ENCODE measurements around the gene SSX1.
"Not testable (repeated sequence)": the region's sequence is repeated elsewhere in the genome, so short reads cannot be mapped to it uniquely, and the experiment has no call there.

SSX1 gene
- long read RNA-seq, result 0 reads

DNA sequence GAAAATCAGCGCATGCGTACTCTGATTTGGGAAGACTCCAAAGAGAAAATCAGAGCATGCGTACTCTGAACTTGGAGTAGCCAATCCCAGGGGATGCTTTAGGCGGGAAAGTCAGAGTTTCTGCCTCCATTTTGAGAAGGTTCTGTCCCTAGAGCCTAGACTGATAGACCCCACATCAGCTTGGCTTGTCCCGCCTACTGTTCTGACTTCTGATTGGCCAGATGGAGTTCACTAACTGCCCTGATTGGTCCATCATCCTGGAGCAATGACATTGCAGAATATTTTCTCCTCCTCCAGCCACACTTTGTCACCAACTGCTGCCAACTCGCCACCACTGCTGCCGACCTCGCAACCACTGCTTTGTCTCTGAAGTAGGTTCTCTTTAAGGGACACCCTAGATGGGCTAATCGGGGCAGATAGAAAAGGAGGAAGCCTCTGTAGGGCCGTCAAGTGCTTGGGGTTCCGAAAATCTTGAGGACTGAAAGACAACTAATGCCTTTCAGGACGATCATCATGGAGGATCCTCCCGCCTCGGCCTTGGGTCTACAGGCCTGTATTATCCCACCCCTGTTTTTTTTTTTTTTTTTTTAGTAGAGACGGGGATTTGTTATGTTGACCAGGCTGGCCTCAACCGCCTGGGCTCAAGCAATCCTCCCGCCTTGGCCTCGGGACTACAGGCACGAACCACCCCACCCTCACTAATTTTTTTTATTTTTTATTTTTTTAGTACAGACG is at the start of gene SSX1:
TSS of gene SSX1 (plus strand) at position 331 of the 735 bp plus-strand sequence. CDS start 1,850 bp downstream, outside the sequence.
- not testable (repeated sequence) for H3K27me3 ChIP-seq (ENCODE audit: insufficient read depth, poor library complexity, severe bottlenecking); H3K27ac ChIP-seq (replicated peaks); DNase-seq (ENCODE audit: low read depth in 1 of 2, low spot score in 1 of 2); H3K4me3 ChIP-seq (replicated peaks; ENCODE audit: insufficient read depth, low read length)

DNA sequence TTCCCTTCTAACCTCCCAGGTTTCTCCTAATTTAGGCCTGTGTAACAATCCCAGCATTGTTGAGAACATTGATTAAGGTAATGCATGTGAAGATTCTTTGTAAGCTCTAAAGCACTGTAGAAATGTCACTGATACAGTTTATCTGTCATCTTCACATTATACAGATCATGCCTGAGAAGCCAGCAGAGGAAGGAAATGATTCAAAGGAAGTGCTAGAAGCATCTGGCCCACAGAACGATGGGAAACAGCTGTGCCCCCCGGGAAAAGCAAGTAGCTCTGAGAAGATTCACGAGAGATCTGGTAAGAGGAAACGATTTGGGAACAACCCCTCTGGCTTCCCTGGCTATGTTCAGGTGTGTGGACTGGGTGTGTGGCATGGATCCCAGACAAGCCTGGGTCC is 40.9 kb upstream of the SSX1 start:
- H3K4me3 ChIP-seq (replicated peaks; ENCODE audit: insufficient read depth, low read length); H3K27me3 ChIP-seq (ENCODE audit: insufficient read depth, poor library complexity, severe bottlenecking); H3K27ac ChIP-seq (replicated peaks); DNase-seq (ENCODE audit: low read depth in 1 of 2, low spot score in 1 of 2): not testable (repeated sequence)

GRCh38 chrX:48224196-48224595 is 31.0 kb upstream of the SSX1 start:
- H3K27me3 ChIP-seq (ENCODE audit: insufficient read depth, poor library complexity, severe bottlenecking); DNase-seq (ENCODE audit: low read depth in 1 of 2, low spot score in 1 of 2); H3K27ac ChIP-seq (replicated peaks); H3K4me3 ChIP-seq (replicated peaks; ENCODE audit: insufficient read depth, low read length): not testable (repeated sequence)

DNA sequence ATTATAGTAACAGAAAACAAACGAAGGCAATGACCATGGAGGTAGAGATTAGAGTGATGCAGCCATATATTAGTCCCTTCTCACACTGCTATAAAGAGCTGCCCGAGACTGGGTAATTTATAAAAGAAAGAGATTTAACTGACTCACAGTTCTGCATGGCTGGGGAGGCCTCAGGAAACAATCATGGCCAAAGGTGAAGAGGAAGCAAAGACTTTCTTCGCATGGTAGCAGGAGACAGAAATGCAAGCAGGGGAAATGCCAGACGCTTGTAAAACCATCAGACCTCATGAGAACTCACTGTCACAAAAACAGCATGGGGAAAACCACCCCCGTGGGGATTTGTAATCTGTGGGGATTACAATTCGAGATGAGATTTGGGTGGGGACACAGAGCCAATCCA is 2.2 kb upstream of the SSX1 start:
- not testable (repeated sequence) for H3K27ac ChIP-seq (replicated peaks); H3K27me3 ChIP-seq (ENCODE audit: insufficient read depth, poor library complexity, severe bottlenecking); H3K4me3 ChIP-seq (replicated peaks; ENCODE audit: insufficient read depth, low read length); DNase-seq (ENCODE audit: low read depth in 1 of 2, low spot score in 1 of 2)

DNA sequence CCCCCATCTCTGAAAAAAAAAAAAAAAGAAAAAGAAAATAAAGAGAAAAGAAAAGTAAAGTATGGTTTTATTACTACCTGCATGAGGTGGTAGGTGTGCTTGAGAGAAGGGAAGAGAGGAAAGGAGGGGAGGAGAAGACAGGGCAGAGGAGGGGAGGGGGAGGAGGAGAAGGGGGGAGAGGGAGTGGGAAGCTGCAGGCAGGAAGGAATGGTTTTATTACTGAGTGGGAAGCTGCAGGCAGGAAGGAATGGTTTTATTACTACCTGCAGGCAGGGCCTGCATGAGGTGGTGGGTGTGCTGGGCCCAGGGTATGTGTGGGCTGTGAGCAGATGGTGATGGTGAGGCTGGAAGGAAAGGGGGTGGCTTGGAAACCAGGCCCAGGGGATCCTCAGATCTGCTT is 19.2 kb downstream of the SSX1 start:
- DNase-seq (ENCODE audit: low read depth in 1 of 2, low spot score in 1 of 2); H3K4me3 ChIP-seq (replicated peaks; ENCODE audit: insufficient read depth, low read length); H3K27me3 ChIP-seq (ENCODE audit: insufficient read depth, poor library complexity, severe bottlenecking); H3K27ac ChIP-seq (replicated peaks): not testable (repeated sequence)

DNA sequence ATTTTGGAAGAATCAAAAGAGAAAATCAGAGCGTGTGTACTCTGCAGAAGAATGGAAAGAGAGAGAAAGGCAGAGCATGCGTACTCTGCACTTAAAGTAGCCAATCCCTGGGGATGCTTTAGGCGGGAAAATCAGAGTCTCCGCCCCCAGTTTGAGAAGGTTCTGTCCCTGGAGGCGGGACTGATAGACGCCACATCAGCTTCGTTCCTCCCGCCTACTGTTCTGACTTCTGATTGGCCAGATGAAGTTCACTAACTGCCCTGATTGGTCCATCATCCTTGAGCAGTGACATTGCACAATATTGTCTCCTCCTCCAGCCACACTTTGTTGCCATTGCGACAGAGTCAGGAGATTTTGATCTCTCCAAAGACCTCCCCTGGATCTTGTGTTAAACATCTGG is 23.8 kb downstream of the SSX1 start:
- Histone ChIP-seq H3K4me3 (replicated peaks; ENCODE audit: insufficient read depth, low read length) (no peak overlapping the region), H3K27ac (replicated peaks) (no peak overlapping the region), H3K27me3 (ENCODE audit: insufficient read depth, poor library complexity, severe bottlenecking) (no peaks in the 10 kb centered on the region)
- TF ChIP-seq GABPA (IDR thresholded peaks at IDR 0.05; ENCODE audit: low read depth) (no peak), CTCF (IDR thresholded peaks at IDR 0.05; ENCODE audit: insufficient read depth, low read length) (no peak), POLR2AphosphoS5 (IDR thresholded peaks at IDR 0.05; ENCODE audit: low read depth) (no peak), SPI1 (IDR thresholded peaks at IDR 0.05; ENCODE audit: borderline replicate concordance, low read depth) (no peak)
- TF ChIP-seq, protein P1, sequence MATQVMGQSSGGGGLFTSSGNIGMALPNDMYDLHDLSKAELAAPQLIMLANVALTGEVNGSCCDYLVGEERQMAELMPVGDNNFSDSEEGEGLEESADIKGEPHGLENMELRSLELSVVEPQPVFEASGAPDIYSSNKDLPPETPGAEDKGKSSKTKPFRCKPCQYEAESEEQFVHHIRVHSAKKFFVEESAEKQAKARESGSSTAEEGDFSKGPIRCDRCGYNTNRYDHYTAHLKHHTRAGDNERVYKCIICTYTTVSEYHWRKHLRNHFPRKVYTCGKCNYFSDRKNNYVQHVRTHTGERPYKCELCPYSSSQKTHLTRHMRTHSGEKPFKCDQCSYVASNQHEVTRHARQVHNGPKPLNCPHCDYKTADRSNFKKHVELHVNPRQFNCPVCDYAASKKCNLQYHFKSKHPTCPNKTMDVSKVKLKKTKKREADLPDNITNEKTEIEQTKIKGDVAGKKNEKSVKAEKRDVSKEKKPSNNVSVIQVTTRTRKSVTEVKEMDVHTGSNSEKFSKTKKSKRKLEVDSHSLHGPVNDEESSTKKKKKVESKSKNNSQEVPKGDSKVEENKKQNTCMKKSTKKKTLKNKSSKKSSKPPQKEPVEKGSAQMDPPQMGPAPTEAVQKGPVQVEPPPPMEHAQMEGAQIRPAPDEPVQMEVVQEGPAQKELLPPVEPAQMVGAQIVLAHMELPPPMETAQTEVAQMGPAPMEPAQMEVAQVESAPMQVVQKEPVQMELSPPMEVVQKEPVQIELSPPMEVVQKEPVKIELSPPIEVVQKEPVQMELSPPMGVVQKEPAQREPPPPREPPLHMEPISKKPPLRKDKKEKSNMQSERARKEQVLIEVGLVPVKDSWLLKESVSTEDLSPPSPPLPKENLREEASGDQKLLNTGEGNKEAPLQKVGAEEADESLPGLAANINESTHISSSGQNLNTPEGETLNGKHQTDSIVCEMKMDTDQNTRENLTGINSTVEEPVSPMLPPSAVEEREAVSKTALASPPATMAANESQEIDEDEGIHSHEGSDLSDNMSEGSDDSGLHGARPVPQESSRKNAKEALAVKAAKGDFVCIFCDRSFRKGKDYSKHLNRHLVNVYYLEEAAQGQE (IDR thresholded peaks at IDR 0.05; ENCODE audit: insufficient replicate concordance, low read depth), result no peak
- peak in 1 of 2 experiments; percentile 0 for DNase-seq (ENCODE audit: low read depth in 1 of 2, low spot score in 1 of 2)

- not testable (repeated sequence) for H3K27me3 ChIP-seq (ENCODE audit: insufficient read depth, poor library complexity, severe bottlenecking); H3K4me3 ChIP-seq (replicated peaks; ENCODE audit: insufficient read depth, low read length); DNase-seq (ENCODE audit: low read depth in 1 of 2, low spot score in 1 of 2); H3K27ac ChIP-seq (replicated peaks)
Measured at GRCh38 chrX:48280729-48281128, 25.5 kb downstream of the SSX1 start.

GRCh38 chrX:48306175-48306574 is 51.0 kb downstream of the SSX1 start:
- Histone ChIP-seq H3K27me3 (ENCODE audit: insufficient read depth, poor library complexity, severe bottlenecking) (no peaks in the 10 kb centered on the region), H3K27ac (replicated peaks) (no peak overlapping the region), H3K4me3 (replicated peaks; ENCODE audit: insufficient read depth, low read length) (no peak overlapping the region)
- DNase-seq (ENCODE audit: low read depth in 1 of 2, low spot score in 1 of 2), result no peak
- TF ChIP-seq POLR2AphosphoS5 (IDR thresholded peaks at IDR 0.05; ENCODE audit: low read depth) (no peak), GABPA (IDR thresholded peaks at IDR 0.05; ENCODE audit: low read depth) (no peak), CTCF (IDR thresholded peaks at IDR 0.05; ENCODE audit: insufficient read depth, low read length) (no peak), SPI1 (IDR thresholded peaks at IDR 0.05; ENCODE audit: borderline replicate concordance, low read depth) (no peak)
- TF ChIP-seq, protein P1 (IDR thresholded peaks at IDR 0.05; ENCODE audit: insufficient replicate concordance, low read depth), result no peak

DNA sequence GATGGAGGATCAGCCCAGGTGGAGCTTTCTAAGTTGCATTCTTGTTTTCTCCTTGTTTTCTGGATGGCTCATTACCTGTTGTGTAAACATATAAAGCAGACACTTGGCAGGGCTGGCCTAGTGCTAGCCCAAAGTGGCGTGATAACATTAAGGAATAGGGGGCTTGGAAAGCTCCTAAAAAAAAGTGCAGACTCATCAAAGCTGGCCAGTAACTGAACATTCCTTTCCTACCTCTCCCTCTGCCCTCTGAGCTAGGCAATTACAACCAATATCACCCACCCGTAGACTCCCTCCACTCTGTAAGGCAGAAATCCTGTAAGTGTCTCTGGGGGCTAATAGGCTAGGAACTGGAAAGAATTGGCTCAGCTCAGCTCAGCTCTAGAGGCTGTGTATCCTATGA is 58.8 kb downstream of the SSX1 start:
- DNase-seq (ENCODE audit: low read depth in 1 of 2, low spot score in 1 of 2); H3K4me3 ChIP-seq (replicated peaks; ENCODE audit: insufficient read depth, low read length); H3K27ac ChIP-seq (replicated peaks); H3K27me3 ChIP-seq (ENCODE audit: insufficient read depth, poor library complexity, severe bottlenecking): not testable (repeated sequence)
